Muscle of arm (tissue), 14 donors: ENCODE measurements around the gene ZNF90. TPM values are rescaled to one million over a fixed set of nuclear protein-coding genes. Genes with fewer than 3 reads are reported as not detected.
A peak's percentile ranks its signal among the peaks of the same experiment; 100 is the strongest.
"Not testable (repeated sequence)": the region's sequence is repeated elsewhere in the genome, so short reads cannot be mapped to it uniquely, and the experiment has no call there.

Source experiments
- DNase-seq: peaks from one replicate; pipeline ENCODE4 v3.0.0-alpha.2; 2013
- long read RNA-seq, 11 donors: transcript quantifications; one replicate each; lab custom pipeline, GENCODE V29; 2026
- polyA plus RNA-seq, 12 donors: library from polyadenylated mRNA; unstranded; fragments of 120-200 nt; gene quantifications; one replicate each; pipeline ENCODE4 v1.2.1, GENCODE V29; 2013; ENCODE audit not compliant: insufficient read length in 12 of 12

The ZNF90 gene
- polyA plus RNA-seq = 10 to 100 TPM in 1 of 12 donors, 1 to 10 TPM in 9, not detected in 2; 2.9 to 12.1 (median 5.0) TPM
- long read RNA-seq, donor 1, partial matches to known transcripts = 14 of 15 reads
- long read RNA-seq, donor 1, other reads (novel, unspliced or antisense) = 0 of 15 reads
- long read RNA-seq, donor 2 = 0 reads
- long read RNA-seq, donor 3 = 0 reads
- long read RNA-seq, donor 4 = 0 reads
- long read RNA-seq, donor 5, partial matches to known transcripts = 8 of 8 reads
- long read RNA-seq, donor 5, other reads (novel, unspliced or antisense) = 0 of 8 reads
- long read RNA-seq, donor 6, partial matches to known transcripts = 0 of 1 reads
- long read RNA-seq, donor 6, other reads (novel, unspliced or antisense) = 0 of 1 reads
- long read RNA-seq, donor 7 = 0 reads
- long read RNA-seq, donor 8, partial matches to known transcripts = 5 of 5 reads
- long read RNA-seq, donor 8, other reads (novel, unspliced or antisense) = 0 of 5 reads
- long read RNA-seq, donor 9 = 0 reads
- long read RNA-seq, donor 10, partial matches to known transcripts = 5 of 5 reads
- long read RNA-seq, donor 10, other reads (novel, unspliced or antisense) = 0 of 5 reads
- long read RNA-seq, donor 11 = 0 reads

DNA sequence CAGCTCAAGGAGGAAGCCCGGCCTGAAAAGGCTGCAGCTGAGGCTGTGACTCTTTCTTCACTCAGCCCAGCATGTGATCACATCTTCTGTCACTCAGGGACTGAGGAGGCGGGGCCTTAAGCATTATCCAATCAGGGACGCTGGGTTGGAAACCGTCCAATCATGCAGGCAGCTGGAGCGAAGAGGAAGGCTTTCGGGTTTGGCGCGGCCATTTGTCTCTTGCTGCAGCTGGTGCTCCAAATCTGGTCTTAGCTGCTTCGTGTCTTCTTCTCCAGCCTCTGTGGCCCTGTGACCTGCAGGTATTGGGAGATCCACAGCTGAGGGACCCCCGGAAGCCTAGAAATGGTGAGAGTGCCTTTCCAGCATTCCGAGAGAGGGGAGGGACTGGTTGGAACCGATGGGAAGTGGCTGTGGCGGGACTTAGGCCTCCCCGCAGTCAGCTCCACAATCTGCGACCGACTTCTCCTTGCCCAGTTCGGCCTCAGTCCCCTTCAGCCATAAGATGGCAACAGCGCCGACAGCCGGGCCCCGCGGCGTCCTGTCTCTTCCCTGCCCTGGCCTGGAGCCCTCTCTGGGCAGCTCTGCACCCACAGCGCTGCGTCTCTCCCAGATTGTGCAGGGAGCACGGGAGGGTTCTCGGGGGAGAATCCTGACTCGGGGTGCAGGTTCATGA is at the start of gene ZNF90:
TSS of gene ZNF90 (plus strand) at position 210 of the 673 bp plus-strand sequence. CDS start at position 343, 133 bp downstream.
- DNase-seq = peak; percentile 99

DNA sequence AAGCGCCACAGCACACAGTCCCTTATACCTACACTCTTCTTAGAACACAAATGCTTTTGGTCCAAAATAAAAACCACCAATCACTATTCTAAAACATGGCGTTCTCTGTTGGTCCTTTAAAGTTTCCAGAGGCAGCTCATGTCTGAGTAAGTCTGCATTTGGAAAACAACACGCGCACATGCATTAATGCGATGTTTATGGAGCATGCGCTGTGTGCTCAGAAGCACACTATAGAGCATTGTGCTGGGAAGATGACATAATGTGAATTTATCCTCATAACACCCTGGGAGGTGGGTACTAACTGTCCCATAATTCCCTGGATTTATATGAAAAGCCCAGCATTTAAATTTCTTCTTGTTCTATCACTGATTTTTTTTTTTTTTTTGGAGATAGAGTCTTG is 49.2 kb upstream of the ZNF90 start:
- DNase-seq = no peak

DNA sequence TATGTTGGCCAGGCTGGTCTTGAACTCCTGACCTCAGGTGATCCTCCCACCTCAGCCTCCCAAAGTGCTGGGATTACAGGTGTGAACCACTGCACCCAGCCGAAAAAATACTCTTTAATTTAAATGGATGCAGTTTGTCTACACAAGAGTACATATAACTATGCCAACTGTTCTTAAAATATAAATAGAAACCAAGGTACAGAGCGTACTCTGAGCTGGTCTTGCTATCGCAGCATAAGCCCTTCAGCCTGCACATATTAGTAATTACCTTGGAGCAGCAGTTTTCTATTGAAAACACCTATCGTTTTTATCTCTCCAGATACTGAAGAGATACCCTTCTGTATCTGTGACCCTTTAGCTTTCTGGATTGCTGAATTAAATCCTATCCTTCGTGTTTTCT is 41.9 kb upstream of the ZNF90 start:
- no peak for DNase-seq

DNA sequence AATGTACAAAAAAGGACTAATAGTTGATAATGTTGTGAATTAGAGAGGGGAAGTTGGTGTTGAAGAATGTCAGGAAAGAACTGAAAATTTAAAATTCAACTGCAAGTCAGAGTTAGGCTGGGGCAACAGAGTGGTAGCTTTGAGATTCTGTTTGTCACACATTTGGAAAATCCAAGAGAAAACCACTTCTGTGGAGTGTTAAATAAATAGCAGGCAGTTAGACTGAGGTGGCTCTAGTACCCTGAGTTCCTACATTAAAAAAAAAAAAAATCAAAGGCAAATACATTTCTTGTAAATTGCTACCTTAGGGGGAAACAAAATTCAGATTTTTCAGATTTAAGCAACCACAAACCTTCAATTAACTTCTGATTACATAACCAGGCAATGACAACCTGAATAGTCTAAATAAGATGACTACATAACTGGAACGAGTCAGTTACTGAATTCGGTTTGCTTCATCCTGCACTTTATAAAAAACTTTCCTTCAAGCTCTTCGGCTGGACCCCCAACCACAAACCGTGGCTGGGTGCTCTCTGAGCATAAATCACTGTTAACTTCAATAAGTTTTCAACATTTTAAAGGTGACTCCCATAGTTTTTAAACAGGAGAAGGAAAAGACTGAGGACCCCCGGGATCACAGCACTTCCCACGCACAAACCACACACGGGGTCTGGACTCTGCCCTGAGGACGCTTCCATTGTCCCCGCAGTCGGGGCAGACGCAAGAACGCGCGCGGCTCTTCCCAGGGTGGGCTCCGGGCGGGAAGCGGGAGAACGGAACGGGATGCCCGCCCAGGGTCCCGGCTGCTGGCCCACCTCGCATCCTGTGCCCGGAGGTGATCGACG is 39.2 kb upstream of the ZNF90 start:
- DNase-seq = peak; percentile 15

DNA sequence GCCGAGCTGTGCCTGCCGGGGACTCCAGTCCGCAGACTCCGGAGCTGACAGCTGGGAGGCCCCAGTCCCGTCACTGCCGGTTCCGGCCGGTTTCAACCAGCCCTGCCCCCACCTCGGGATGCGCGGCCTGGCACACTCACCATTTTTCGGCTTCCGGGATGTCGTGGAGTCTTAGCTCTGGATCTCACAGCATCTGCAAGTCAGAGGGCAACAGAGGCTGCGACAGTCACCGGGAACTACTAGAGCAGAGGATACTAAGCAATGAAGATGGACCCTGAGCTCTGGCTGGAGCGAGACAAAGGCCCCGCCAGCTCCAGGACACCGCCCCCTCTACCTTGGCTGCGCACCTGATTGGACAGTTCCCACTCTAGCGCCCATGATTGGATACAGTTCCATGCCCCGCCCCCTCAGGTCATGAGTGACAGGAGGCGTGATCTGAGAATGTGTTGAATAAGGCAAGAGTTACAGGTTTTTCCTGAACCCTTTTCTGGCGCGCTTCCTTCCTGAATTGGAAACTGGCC is 38.5 kb upstream of the ZNF90 start, which contains the start of gene ZNF682:
TSS of gene ZNF682 (minus strand) at position 303 of the 521 bp plus-strand sequence. CDS start at position 143, 160 bp downstream.
- DNase-seq = peak; percentile 97

DNA sequence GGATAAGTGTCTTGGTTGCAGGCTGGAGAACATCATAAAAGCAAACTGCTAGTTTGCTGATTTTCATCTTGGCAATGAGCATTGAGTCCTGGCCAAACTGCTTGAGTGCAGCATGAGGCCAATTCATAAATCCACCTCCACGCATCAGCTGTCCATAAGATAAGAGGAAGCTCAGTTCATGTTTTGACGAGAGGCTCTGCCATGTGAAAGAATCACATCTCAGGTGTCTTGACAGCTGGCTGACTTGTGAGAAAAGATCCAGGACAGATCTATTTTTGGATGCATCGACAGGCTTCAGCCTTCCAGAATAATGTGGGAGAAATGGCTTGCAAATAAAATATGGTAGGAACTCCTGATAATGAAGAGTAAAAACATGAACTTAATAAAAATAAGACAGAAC is 33.1 kb upstream of the ZNF90 start:
- DNase-seq = no peak

DNA sequence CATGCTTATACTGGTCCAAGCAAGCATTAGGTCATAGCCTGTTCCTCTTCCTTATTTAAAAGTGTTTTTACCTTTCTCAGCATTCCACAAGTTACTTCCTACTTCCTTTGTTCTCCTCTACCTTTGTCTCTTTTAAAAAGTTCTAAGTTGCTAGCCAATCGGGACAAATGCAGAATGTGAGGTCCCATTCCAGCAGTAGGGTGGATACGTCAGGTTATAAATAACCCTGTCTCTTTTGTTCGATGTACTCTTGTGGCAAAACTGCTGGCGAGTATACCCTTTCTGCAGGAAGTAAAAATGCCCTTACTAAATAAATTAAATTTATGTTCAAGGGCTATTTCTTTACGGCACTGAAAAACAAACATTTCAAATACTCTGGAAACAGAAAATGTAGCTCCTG is 32.1 kb upstream of the ZNF90 start:
- DNase-seq = not testable (repeated sequence)

DNA sequence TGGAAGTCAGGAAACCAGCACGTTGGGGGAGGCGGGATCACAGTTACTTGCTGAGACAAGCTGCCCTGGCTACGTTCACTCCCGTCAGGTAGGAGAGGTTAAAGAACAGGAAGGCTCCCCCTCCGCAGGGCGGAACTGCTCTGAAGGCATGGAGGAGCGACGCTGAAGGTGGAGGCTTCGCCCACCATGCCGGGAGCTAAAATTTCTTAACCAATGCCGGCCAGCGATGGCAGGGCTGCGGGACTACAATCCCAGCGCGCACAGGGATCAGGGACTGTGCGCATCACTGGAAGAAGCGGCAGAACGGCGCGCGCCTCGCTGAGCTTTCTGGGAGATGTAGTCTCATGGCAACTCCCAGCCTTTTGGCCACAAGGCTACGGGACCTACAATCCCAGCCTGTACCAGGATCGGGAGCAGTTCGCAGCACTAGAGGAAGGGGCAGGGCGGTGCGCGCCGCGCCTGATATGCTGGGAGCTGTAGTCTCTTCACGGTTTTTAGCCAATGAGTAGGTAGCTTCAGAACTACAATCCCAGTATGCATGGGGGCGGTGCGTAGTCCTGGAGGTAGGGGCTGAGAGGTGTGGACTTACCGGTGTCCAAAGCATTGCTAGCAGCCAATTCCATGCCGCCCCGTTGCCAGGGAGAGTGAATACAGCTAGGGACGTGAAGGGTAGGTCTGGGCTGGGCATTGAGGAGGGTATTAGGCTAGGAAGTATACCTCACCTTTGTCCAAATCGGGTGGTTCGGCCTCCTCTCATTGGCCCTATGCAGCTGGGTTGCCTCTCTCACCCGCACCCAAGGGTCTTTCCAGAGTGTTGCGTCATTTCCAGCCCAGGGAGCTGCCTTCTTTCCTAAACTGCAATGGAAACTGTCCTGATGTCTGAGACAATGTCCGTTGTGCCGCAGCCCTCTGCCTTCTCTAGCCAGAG is 25.7 kb upstream of the ZNF90 start:
- peak; percentile 96 for DNase-seq

DNA sequence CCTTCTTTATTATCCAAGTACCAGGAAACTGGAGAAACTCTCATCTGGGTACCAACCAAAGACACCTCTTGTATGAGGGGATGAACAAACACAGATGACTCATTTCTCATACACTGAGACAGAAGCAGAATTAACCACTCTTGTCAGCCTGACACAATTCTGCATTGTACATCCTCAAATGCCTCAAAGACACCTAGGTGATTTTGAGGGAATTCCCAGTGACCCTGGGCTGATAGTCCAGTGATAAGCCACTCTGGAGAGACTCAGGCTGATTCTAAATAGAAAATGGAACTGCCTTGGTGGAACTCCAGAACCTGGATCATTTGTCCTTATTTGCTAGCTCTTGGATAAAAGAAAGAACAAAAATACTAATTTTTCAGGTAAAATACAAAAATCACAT is 19.1 kb upstream of the ZNF90 start:
- DNase-seq = not testable (repeated sequence)

DNA sequence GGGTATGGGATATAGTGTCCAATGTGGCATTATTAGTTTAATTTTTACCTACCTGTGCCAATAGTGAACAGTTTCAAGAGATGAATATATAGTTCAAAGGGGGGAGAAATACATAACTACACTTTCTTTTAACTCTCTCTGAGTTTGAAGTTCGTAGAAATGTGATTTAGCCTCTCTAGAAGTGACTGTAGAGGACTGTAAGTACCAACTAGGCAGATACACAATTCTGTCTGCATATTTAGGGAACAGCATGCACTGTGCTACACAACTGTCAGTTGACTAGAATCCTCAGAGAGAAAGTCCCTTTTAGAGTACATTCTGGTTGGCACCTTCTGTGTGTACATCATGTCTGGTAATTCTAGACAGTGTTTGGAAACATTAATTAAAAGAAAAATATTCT is 17.5 kb upstream of the ZNF90 start:
- DNase-seq = no peak

DNA sequence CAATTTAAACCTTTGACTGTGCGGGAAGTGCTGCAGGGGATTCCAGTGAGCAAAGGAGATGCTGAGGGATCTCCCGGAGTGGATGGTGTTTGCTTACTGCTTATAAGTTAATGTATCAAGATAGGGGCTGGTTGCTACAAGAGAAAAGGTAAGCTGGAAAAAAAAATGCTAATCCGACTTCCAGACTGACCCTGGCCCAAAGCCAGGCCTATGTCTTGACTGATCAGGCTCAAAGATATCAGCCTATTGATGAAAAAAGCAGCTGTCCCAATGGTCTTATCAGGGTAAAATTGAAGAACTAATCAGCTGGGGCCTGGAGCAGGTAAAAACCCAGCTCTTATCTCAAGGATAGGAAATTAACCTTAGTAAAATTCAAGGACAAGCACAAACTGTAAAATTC is 10.9 kb upstream of the ZNF90 start:
- DNase-seq = no peak

DNA sequence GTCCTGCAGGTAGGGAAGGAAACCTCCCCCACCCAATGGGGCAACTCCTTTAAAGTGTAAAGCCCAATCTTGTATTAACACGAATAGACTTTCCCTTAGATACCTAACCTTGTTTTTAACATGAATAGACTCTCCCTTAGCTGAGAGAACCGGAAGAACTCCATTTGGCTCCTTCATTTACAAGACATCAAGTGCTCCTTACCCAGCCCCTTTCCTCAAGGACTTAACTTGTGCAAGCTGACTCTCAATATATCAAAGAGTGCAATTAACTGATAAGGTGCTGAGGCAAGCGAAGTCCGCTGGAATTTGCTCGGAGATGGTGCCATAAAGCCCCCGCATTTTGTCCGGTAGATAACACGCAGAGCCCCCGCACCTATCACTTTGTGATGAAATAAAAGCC is 9.9 kb upstream of the ZNF90 start:
- DNase-seq = no peak

DNA sequence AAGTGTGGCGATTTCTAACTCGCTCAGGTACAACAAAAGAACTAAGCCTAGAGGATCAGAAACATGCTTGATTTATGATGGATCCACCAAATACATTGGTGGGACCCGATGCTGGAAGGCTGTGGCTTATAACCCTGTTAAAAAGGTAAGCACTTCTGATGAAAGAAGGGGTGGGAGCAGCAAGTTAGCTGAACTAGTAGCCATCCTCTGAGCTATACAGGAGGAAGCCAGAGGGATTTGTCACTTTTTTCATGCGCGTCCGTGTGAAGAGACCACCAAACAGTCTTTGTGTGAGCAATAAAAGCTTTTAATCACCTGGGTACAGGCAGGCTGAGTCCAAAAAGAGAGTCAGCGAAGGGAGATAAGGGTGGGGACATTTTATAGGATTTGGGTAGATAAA is 9.2 kb upstream of the ZNF90 start:
- not testable (repeated sequence) for DNase-seq

DNA sequence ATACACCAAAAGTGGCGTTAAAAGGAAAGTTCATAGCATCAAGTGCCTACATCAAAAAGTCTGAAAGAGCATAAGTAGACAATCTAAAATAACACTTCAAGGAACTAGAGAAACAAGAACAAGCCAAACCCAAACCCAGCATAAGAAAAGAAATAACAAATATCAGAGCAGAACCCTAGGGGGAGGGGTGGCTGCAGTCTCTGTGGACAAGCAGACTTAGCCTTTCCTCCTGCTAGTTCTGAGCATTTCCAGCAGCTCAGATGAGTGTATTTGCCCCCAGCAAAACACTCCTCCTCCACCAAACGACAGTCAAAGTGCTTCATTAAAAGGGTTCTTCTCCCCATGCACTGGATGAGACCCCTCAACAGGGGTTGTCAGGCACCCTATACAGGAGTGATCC is 7.1 kb upstream of the ZNF90 start:
- no peak for DNase-seq

DNA sequence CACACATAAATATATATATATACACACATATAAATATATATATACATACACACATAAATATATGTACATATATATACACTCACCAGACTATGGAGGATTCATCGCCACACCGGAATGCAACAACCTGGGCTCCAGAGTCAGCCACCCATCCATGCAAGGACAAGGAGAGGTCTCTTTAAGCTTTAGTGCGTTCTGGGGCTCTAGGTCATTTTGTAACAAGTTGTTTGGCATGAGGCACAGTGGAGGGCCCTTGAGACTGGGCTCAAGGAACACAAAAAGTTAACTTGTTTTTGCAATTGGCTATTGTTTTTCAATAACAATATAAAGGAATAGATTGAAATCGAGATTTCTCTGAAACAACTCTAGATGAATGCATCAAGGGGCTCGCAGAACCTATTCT is 4.9 kb upstream of the ZNF90 start:
- no peak for DNase-seq

DNA sequence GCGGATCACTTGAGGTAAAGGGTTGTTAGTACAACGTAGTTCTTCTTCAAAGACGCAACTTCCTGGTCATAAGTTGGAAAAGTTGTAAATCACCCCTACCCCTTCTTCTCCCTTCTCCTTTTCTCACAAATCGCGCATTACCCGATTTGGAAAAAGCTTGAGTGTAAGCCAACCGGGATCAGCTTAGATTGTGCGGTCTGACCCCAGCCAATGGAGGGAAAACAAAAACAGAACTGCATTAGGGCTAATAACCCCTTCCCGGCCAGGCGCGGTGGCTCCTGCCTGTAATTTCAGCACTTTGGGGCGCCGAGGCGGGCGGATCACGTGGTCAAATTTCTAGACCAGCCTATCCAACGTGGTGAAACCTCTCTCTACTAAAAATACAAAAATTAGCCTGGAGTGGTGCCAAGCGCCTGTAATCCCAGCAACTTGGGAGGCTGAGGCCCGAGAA is 806 bp downstream of the ZNF90 start:
- peak; percentile 29 for DNase-seq

DNA sequence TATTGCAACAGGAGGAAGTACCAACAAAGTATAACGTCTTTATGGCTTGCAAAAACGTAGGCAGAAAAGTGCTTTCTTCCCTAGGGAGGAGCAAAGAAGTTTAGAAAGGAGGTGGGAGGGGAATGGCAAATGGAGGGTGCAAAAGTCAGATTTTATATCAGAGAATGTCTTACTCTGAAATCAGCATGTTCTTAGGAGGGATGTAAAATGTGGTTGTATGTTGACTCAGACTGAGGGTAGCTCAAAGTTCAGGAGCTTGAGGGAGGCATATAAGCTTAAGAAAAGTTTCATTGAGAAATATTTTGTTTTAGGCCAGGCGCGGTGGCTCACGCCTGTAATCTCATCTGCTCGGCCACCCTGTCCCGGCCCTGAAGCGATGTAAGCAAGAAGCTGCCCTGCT is 1.7 kb downstream of the ZNF90 start:
- DNase-seq = no peak

DNA sequence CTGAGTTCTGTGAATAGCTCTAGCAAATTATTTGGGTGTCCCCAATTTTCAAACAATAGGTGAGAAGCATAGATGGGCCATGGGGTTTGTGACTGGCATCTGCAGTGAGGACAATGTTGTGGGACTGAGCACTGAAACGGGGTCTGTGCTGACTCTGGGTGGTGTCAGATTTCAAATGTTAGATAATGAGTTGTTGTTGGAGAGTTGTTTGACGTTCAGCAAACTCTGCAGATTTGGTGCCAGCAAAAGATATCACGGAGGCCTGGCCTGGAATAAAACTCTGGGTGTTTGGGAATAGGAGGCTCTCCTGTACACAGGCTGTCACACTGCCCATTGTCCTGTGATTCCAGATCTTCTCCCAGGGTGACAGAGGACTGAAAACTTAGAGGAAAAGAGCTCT is 2.9 kb downstream of the ZNF90 start:
- no peak for DNase-seq

DNA sequence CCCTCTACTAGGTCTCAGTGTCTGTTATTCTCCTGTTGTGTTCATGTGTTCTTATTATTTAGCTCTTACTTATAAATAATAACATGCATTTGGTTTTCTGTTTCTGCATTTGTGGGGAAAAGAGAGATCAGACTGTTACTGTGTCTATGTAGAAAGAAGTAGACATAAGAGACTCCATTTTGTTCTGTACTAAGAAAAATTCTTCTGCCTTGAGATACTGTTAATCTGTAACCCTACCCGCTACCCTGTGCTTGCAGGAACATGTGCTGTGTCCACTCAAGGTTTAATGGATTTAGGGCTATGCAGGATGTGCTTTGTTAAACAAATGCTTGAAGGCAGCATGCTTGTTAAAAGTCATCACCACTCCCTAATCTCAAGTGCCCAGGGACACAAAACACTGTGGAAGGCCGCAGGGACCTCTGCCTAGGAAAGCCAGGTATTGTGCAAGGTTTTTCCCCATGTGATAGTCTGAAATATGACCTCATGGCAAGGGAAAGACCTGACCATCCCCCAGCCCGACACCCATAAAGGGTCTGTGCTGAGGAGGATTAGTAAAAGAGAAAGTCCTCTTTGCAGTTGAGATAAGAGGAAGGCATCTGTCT is 4.5 kb downstream of the ZNF90 start:
- DNase-seq = not testable (repeated sequence)

DNA sequence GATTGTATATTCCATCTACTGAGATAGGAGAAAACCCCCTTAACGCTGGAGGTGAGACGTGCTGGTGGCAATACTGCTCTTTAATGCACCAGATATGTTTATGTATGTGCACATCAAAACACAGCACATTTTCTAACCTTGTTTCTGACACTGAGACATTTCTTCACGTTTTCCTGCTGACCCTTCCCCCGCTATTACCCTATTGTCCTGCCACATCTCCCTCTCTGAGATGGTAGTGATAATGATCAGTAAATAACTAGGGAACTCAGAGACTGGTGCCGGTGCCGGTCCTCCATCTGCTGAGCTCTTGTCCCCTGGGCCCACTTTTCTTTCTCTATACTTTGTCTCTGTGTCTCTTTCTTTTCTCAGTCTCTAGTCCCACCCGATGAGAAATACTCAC is 5.1 kb downstream of the ZNF90 start:
- DNase-seq = not testable (repeated sequence)
